K562 (cell line): ENCODE measurements around the gene GRIK5. TPM values are rescaled to one million over a fixed set of nuclear protein-coding genes. Genes with fewer than 3 reads are reported as not detected.
A peak's percentile ranks its signal among the peaks of the same experiment; 100 is the strongest.

Experiments used
- ADNP ChIP-seq: fragments of 200-800 bp; sonication (Bioruptor generic); IDR thresholded peaks from 2 replicates; pipeline ENCODE4 v1.6.1; 2016; ENCODE audit warnings: missing genetic modification characterization, missing compliant biosample characterization
- ARID2 ChIP-seq: fragments of 450-650 bp; IDR thresholded peaks from 2 replicates; pipeline ENCODE4 v1.6.1; 2017; ENCODE audit warnings: antibody characterized with exemption, mild to moderate bottlenecking
- CSDE1 ChIP-seq, 2 experiments: fragments of 450-650 bp; IDR thresholded peaks; 2 replicates each; pipeline ENCODE4 v1.6.1; 2016; ENCODE audit warnings: mild to moderate bottlenecking in 1 of 2
- CTCF ChIP-seq, 3 experiments: IDR thresholded peaks in 2 of 3; conservative IDR thresholded peaks in 1 of 3; 2 replicates each; pipeline ENCODE4 v1.5.1; 2011 to 2012; ENCODE audit warnings: low read length in 3 of 3, mild to moderate bottlenecking in 3 of 3, control low read depth in 2 of 3, improper control_type of control experiment in 1 of 3, inconsistent platforms in 1 of 3, low read depth in 1 of 3, mixed read lengths in 1 of 3, moderate library complexity in 1 of 3; ENCODE audit not compliant: insufficient read depth in 2 of 3
- CTCFL ChIP-seq: IDR thresholded peaks from 2 replicates; pipeline ENCODE4 v1.6.1; 2011; ENCODE audit warnings: borderline replicate concordance, low read depth, mild to moderate bottlenecking, moderate library complexity, low read length; ENCODE audit not compliant: insufficient read depth, poor library complexity, severe bottlenecking
- DNMT1 ChIP-seq: fragments of 450-650 bp; IDR thresholded peaks from 2 replicates; pipeline ENCODE4 v1.6.1; 2016; ENCODE audit warnings: antibody characterized with exemption, mild to moderate bottlenecking
- E2F6 ChIP-seq, 2 experiments: IDR thresholded peaks; 2 replicates each; pipeline ENCODE4 v1.6.1; 2011; ENCODE audit warnings: borderline replicate concordance in 1 of 2, control low read depth in 1 of 2, low read depth in 1 of 2, low read length in 1 of 2, mild to moderate bottlenecking in 1 of 2, mixed read lengths in 1 of 2, moderate library complexity in 1 of 2; ENCODE audit not compliant: insufficient read depth in 1 of 2, insufficient read length in 1 of 2, poor library complexity in 1 of 2, severe bottlenecking in 1 of 2; ENCODE audit errors: extremely low read depth in 1 of 2
- FIP1L1 ChIP-seq: fragments of 200-400 bp; formaldehyde crosslinking; IDR thresholded peaks from 2 replicates; pipeline ENCODE4 v1.6.1; 2018; ENCODE audit warnings: mild to moderate bottlenecking, low read depth, low read length; ENCODE audit not compliant: poor library complexity, severe bottlenecking
- L3MBTL2 ChIP-seq: fragments of 450-650 bp; IDR thresholded peaks from 2 replicates; pipeline ENCODE4 v1.6.1; 2016; ENCODE audit warnings: mild to moderate bottlenecking, moderate library complexity
- MEF2D ChIP-seq: conservative IDR thresholded peaks from 2 replicates; pipeline ENCODE4 v1.6.1; 2016; ENCODE audit warnings: low read depth, missing genetic modification characterization, missing compliant biosample characterization
- MEIS2 ChIP-seq: fragments of 450-650 bp; IDR thresholded peaks from 2 replicates; pipeline ENCODE4 v1.6.1; 2014; ENCODE audit warnings: mild to moderate bottlenecking; ENCODE audit not compliant: partially characterized antibody
- MYC ChIP-seq, 2 experiments: fragments of 250-450 bp in 1 of 2; sonication (Bioruptor Pico) in 1 of 2; IDR thresholded peaks; 2 replicates each; pipeline versions ENCODE4 v1.5.1 to v1.6.1; 2012 to 2021; ENCODE audit warnings: low read depth in 2 of 2, borderline replicate concordance in 1 of 2, improper control_type of control experiment in 1 of 2, low read length in 1 of 2, mild to moderate bottlenecking in 1 of 2, moderate library complexity in 1 of 2
- NBN ChIP-seq: fragments of 450-650 bp; IDR thresholded peaks from 2 replicates; pipeline ENCODE4 v1.6.1; 2016; ENCODE audit warnings: low read depth, mild to moderate bottlenecking
- OTX1 ChIP-seq: fragments of 450-650 bp; formaldehyde crosslinking; IDR thresholded peaks from 2 replicates; pipeline ENCODE4 v1.4.0; 2022; ENCODE audit warnings: mild to moderate bottlenecking
- PYGO2 ChIP-seq: fragments of 450-650 bp; IDR thresholded peaks from 2 replicates; pipeline ENCODE4 v1.6.1; 2016; ENCODE audit warnings: mild to moderate bottlenecking, missing genetic modification characterization, moderate library complexity, missing compliant biosample characterization
- RB1 ChIP-seq: fragments of 450-650 bp; IDR thresholded peaks from 2 replicates; pipeline ENCODE4 v1.6.1; 2017; ENCODE audit warnings: low read depth, mild to moderate bottlenecking
- RCOR1 ChIP-seq, 2 experiments: IDR thresholded peaks; 2 replicates each; pipeline ENCODE4 v1.6.1; 2012; ENCODE audit warnings: low read depth in 2 of 2, low read length in 2 of 2, borderline replicate concordance in 1 of 2, improper control_type of control experiment in 1 of 2
- THRA ChIP-seq: fragments of 450-650 bp; IDR thresholded peaks from 2 replicates; pipeline ENCODE4 v1.6.1; 2017; ENCODE audit warnings: mild to moderate bottlenecking, moderate library complexity
- TRIM24 ChIP-seq, 2 experiments: fragments of 450-650 bp; IDR thresholded peaks; 2 replicates each; pipeline ENCODE4 v1.6.1; 2016
- ZFP36 ChIP-seq: fragments of 150-350 bp; IDR thresholded peaks from 2 replicates; pipeline ENCODE4 v1.6.1; 2018; ENCODE audit warnings: low read length, low read depth; ENCODE audit not compliant: partially characterized antibody
- ZNF431 ChIP-seq: sonication (generic); formaldehyde crosslinking; IDR thresholded peaks from 2 replicates; pipeline ENCODE4 v1.8.0; 2022; ENCODE audit warnings: mild to moderate bottlenecking, missing genetic modification reagents
- polyA plus RNA-seq, 8 experiments: library from polyadenylated mRNA; depleted of rRNA in 4 of 8; stranded (reverse) in 5 of 8; unstranded in 3 of 8; fragments of >200 nt; fragmentation: Nextera tagmentation in 2 of 8; fragmentation: Illumina TruSeq in 1 of 8; extraction: Ambion mirVana in 2 of 8; extraction: Trizol in 1 of 8; gene quantifications; 2 replicates each; pipeline versions ENCODE4 v1.2.1 to v1.2.3, GENCODE V29; 2011 to 2014; ENCODE audit warnings: inconsistent platforms in 1 of 8, missing spikeins in 1 of 8
- total RNA-seq, 7 experiments: library from RNA; depleted of rRNA in 6 of 7; stranded (reverse); fragments of >200 nt in 6 of 7; fragmentation: Illumina TruSeq in 2 of 7; extraction: Trizol in 2 of 7; gene quantifications; 2 replicates each; pipeline versions ENCODE4 v1.2.1 to v1.2.3, GENCODE V29; 2011 to 2021; ENCODE audit warnings: low replicate concordance in 1 of 7

GRIK5 gene
- total and polyA plus RNA-seq, 9 of the 15 experiments (the other 6 are each of a cell fraction or from before 2014, with no cell fraction given) = 0.04 to 0.55 (median 0.27) TPM; not detected in 2

GRCh38 chr19:41998246-41999020, 71.6 kb downstream of the GRIK5 start (continued):
- peak; percentile 77 to 90 (median 82) for TF ChIP-seq CTCF (IDR thresholded peaks at IDR 0.05 in 2 of 3, conservative IDR thresholded peaks at IDR 0.05 in 1 of 3; ENCODE audit: insufficient read depth in 2 of 3, low read depth in 1 of 3, low read length in 3 of 3)
- peak; percentile 53 for TF ChIP-seq FIP1L1
- TF ChIP-seq ZFP36 = no peak
- TF ChIP-seq MYC (IDR thresholded peaks at IDR 0.05; ENCODE audit: low read depth, low read length) = 0 out of 2 replicates have a peak, but pooled peaks have one; percentile 16
- no peak for TF ChIP-seq MYC (CRISPR knock-in tag; IDR thresholded peaks at IDR 0.05; ENCODE audit: borderline replicate concordance, low read depth)
- peak; percentile 15 for TF ChIP-seq CTCFL
- TF ChIP-seq MEF2D (tag) = no peak
- TF ChIP-seq E2F6 (IDR thresholded peaks at IDR 0.05; ENCODE audit: borderline replicate concordance in 1 of 2, extremely low read depth in 1 of 2, insufficient read depth in 1 of 2, insufficient read length in 1 of 2, low read depth in 1 of 2, low read length in 1 of 2, poor library complexity in 1 of 2, severe bottlenecking in 1 of 2) = peak in 1 of 2 experiments; percentile 67
- no peak for TF ChIP-seq DNMT1
- TF ChIP-seq TRIM24 (IDR thresholded peaks at IDR 0.05) = no peak
- TF ChIP-seq ADNP (tag) = no peak
- TF ChIP-seq MEIS2 = no peak
- TF ChIP-seq CSDE1 (IDR thresholded peaks at IDR 0.05) = no peak
- TF ChIP-seq ARID2 = no peak
- peak; percentile 89 for TF ChIP-seq L3MBTL2
- no peak for TF ChIP-seq PYGO2 (tag)
- peak; percentile 73; the same call in 1 of the 2 replicates for TF ChIP-seq RB1
- TF ChIP-seq RCOR1 (IDR thresholded peaks at IDR 0.05; ENCODE audit: borderline replicate concordance in 1 of 2, low read depth in 2 of 2, low read length in 2 of 2) = 0 out of 4 replicates have a peak, but pooled peaks of 1 of the 2 experiments have one; percentile 27
- TF ChIP-seq THRA = no peak
- TF ChIP-seq OTX1 (CRISPR knock-in tag) = no peak
- TF ChIP-seq ZNF431 (CRISPR knock-in tag) = no peak
- TF ChIP-seq NBN = no peak
